SK-N-SH (cell line): Measurements from ENCODE around the gene CDKN2B-AS1. TPM values are rescaled to one million over a fixed set of nuclear protein-coding genes. Genes with fewer than 3 reads are reported as not detected.

Experiments used
- CTCF ChIA-PET: fragments of 300-600, 350-600 bp; formaldehyde crosslinking; extraction: SDS; loops from one replicate; lab custom pipeline; 2021; lab: Yijun Ruan, JAX
- POLR2A ChIA-PET: fragments of 350-600 bp; sonication (Branson Sonifier 250); formaldehyde crosslinking; extraction: SDS; loops from one replicate; lab custom pipeline; 2020; ENCODE audit warnings: antibody characterized with exemption, inconsistent platforms; lab: Yijun Ruan, JAX
- DNase-seq: peaks from one replicate; pipeline ENCODE4 v3.0.0; 2012
- H2AFZ ChIP-seq: fragments of 200-600 bp; sonication (generic); 2 replicates; pipeline ENCODE4 v1.8.1; 2016; ENCODE audit warnings: antibody characterized with exemption, mild to moderate bottlenecking, low read depth
- H3F3A ChIP-seq: fragments of 200-600 bp; sonication (generic); replicated peaks from 2 replicates; pipeline ENCODE3; 2016; ENCODE audit warnings: antibody characterized with exemption, mild to moderate bottlenecking; ENCODE audit not compliant: insufficient read depth
- H3K27ac ChIP-seq, 2 experiments: fragments of 200-500 bp in 1 of 2; fragments of 200-600 bp in 1 of 2; sonication (Bioruptor generic) in 1 of 2; sonication (generic), shearing (Covaris generic) in 1 of 2; 2 replicates each; pipeline versions ENCODE4 v1.5.1 to v1.6.1; 2014 to 2016; ENCODE audit warnings: low read depth in 2 of 2, inconsistent platforms in 1 of 2, low read length in 1 of 2, mild to moderate bottlenecking in 1 of 2, mixed read lengths in 1 of 2
- H3K27me3 ChIP-seq: fragments of 200-600 bp; sonication (generic), shearing (Covaris generic); 2 replicates; pipeline ENCODE4 v1.6.1; 2016; ENCODE audit warnings: mixed run types; ENCODE audit not compliant: insufficient read depth
- H3K36me3 ChIP-seq, 2 experiments: fragments of 200-500 bp in 1 of 2; fragments of 200-600 bp in 1 of 2; sonication (Bioruptor generic) in 1 of 2; sonication (generic) in 1 of 2; replicated peaks in 1 of 2; 2 replicates each; pipeline versions ENCODE3 to v1.5.1; 2014 to 2016; ENCODE audit warnings: low read length in 1 of 2, mild to moderate bottlenecking in 1 of 2; ENCODE audit not compliant: insufficient read depth in 2 of 2, control insufficient read depth in 1 of 2
- H3K4me1 ChIP-seq, 2 experiments: fragments of 200-500 bp in 1 of 2; fragments of 200-600 bp in 1 of 2; sonication (Bioruptor generic) in 1 of 2; sonication (generic), shearing (Covaris generic) in 1 of 2; 2 replicates each; pipeline versions ENCODE4 v1.5.1 to v1.6.1; 2014 to 2016; ENCODE audit warnings: low read depth in 1 of 2, low read length in 1 of 2, mixed run types in 1 of 2; ENCODE audit not compliant: insufficient read depth in 2 of 2, control insufficient read depth in 1 of 2
- H3K4me2 ChIP-seq: fragments of 200-600 bp; sonication (generic), shearing (Covaris generic); 2 replicates; pipeline ENCODE4 v1.6.1; 2017; ENCODE audit warnings: mixed run types
- H3K4me3 ChIP-seq, 2 experiments: fragments of 200-500 bp in 1 of 2; fragments of 200-600 bp in 1 of 2; sonication (Bioruptor generic) in 1 of 2; sonication (generic), shearing (Covaris generic) in 1 of 2; 2 replicates each; pipeline versions ENCODE4 v1.5.1 to v1.8.1; 2014 to 2016; ENCODE audit warnings: low read depth in 2 of 2, inconsistent platforms in 1 of 2, low read length in 1 of 2, mild to moderate bottlenecking in 1 of 2, mixed read lengths in 1 of 2, moderate library complexity in 1 of 2
- H3K79me2 ChIP-seq: fragments of 200-600 bp; sonication (generic); 2 replicates; pipeline ENCODE4 v1.8.1; 2017; ENCODE audit warnings: mild to moderate bottlenecking; ENCODE audit not compliant: insufficient read depth
- H3K9ac ChIP-seq: fragments of 200-600 bp; sonication (generic); 2 replicates; pipeline ENCODE4 v1.6.1; 2017; ENCODE audit warnings: mixed run types
- H3K9me2 ChIP-seq: fragments of 200-600 bp; sonication (generic); 2 replicates; pipeline ENCODE4 v1.6.1; 2017; ENCODE audit warnings: mixed run types
- H3K9me3 ChIP-seq: fragments of 200-600 bp; sonication (generic); 2 replicates; pipeline ENCODE4 v1.6.1; 2017; ENCODE audit warnings: mixed run types, mild to moderate bottlenecking, moderate library complexity
- H4K20me1 ChIP-seq: fragments of 200-600 bp; sonication (generic); 2 replicates; pipeline ENCODE4 v1.6.1; 2017; ENCODE audit warnings: mild to moderate bottlenecking, mixed run types; ENCODE audit not compliant: insufficient read depth
- CHD2 ChIP-seq: fragments of 150-350 bp; IDR thresholded peaks from 2 replicates; pipeline ENCODE4 v1.6.1; 2018; ENCODE audit warnings: low read length; ENCODE audit not compliant: partially characterized antibody
- EP300 ChIP-seq, 2 experiments: IDR thresholded peaks; 2 replicates each; pipeline versions ENCODE4 v1.4.0 to v1.6.1; 2012; ENCODE audit warnings: borderline replicate concordance in 1 of 2, low read depth in 1 of 2, low read length in 1 of 2
- EZH2phosphoT487 ChIP-seq: fragments of 200-600 bp; sonication (generic); IDR thresholded peaks from 2 replicates; pipeline ENCODE4 v1.6.1; 2017; ENCODE audit warnings: low read depth, mixed run types, mild to moderate bottlenecking, antibody characterized with exemption, moderate library complexity, borderline replicate concordance
- FOXM1 ChIP-seq: IDR thresholded peaks from 2 replicates; pipeline ENCODE4 v1.4.0; 2012; ENCODE audit warnings: low read depth, mild to moderate bottlenecking
- GABPA ChIP-seq: IDR thresholded peaks from 2 replicates; pipeline ENCODE4 v1.4.0; 2012; ENCODE audit warnings: low read depth, mild to moderate bottlenecking
- GATA2 ChIP-seq: sonication (generic); formaldehyde crosslinking; IDR thresholded peaks from 2 replicates; pipeline ENCODE4 v1.5.0; 2020; ENCODE audit warnings: mild to moderate bottlenecking, missing genetic modification reagents
- POLR2AphosphoS5 ChIP-seq: IDR thresholded peaks from 2 replicates; pipeline ENCODE4 v1.6.1; 2012; ENCODE audit warnings: low read depth, low read length
- RAD21 ChIP-seq: IDR thresholded peaks from 2 replicates; pipeline ENCODE4 v1.6.1; 2012; ENCODE audit warnings: mild to moderate bottlenecking, low read length
- RXRA ChIP-seq: IDR thresholded peaks from 2 replicates; pipeline ENCODE4 v1.4.0; 2012; ENCODE audit warnings: low read depth, mild to moderate bottlenecking, borderline replicate concordance
- SMC3 ChIP-seq: IDR thresholded peaks from 2 replicates; pipeline ENCODE4 v1.6.1; 2012; ENCODE audit warnings: low read depth, low read length, improper control_type of control experiment
- WGBS: methylation state at CpG from one replicate; pipeline ENCODE4 v1.1.6; 2017; ENCODE audit warnings: low lambda C conversion rate; 5-methylcytosine and 5-hydroxymethylcytosine counted together
- polyA plus RNA-seq, 3 experiments: library from polyadenylated mRNA; depleted of rRNA; stranded (reverse); fragments of >200 nt; gene quantifications; 2 replicates each; pipeline ENCODE4 v1.2.3, GENCODE V29; 2012
- TF ChIP-seq, protein P1 (sequence below): IDR thresholded peaks from 2 replicates; pipeline ENCODE4; 2012
- TF ChIP-seq, protein P2 (sequence below): fragments of 150-350 bp; IDR thresholded peaks from 2 replicates; pipeline ENCODE4 v1.6.1; 2017; ENCODE audit warnings: antibody characterized with exemption, low read length, low read depth, borderline replicate concordance
- TF ChIP-seq, protein P3 (sequence below): fragments of 150-350 bp; IDR thresholded peaks from 2 replicates; pipeline ENCODE4 v1.6.1; 2016; ENCODE audit warnings: mild to moderate bottlenecking, low read depth, low read length
- TF ChIP-seq, protein P4 (sequence below): IDR thresholded peaks from 2 replicates; pipeline ENCODE4 v1.6.1; 2012; ENCODE audit warnings: mild to moderate bottlenecking, low read depth, low read length, moderate library complexity
- TF ChIP-seq, protein P5 (sequence below): IDR thresholded peaks from 2 replicates; pipeline ENCODE4 v1.4.0; 2012; ENCODE audit warnings: low read depth
- TF ChIP-seq, protein P6 (sequence below): IDR thresholded peaks from 2 replicates; pipeline ENCODE4 v1.4.0; 2012; ENCODE audit warnings: low read depth, borderline replicate concordance
- TF ChIP-seq, protein P7 (sequence below): fragments of 200-600 bp; sonication (generic); IDR thresholded peaks from 2 replicates; pipeline ENCODE4 v1.6.1; 2017; ENCODE audit warnings: antibody characterized with exemption, mild to moderate bottlenecking, moderate library complexity

The CDKN2B-AS1 gene
- polyA plus RNA-seq, 1 of the 3 experiments (the other 2 are of a cell fraction), result 0.25 TPM

DNA sequence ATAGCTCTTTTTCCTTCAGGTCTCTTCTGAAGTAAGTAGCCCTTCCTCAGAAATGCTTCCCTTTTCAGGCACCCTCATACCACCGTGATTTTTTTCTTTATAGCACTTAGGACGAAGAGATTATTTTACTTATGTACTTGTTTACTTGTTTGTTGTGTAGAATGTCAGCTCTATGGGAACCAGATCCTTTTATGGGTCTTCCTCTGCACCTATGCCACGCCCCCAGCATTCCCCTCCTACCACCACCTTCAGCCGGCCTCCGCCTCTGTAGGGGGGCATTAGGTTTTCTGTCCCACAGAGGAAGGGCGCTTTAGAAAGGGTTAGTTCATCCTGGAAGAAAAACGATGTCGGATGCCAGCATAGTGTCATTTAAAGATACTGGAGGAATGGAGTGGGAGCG is 1.8 kb downstream of the CDKN2B-AS1 start:
- peaks cover 0 to 6% of the 10 kb centered on the region in 2 experiments; a peak in 2 of 4 replicates for H3K4me1 ChIP-seq
- H3K27ac ChIP-seq, result no peak overlapping the region
- H3K36me3 ChIP-seq, result no peaks in the 10 kb centered on the region
- no peaks in the 10 kb centered on the region for H4K20me1 ChIP-seq
- no peak for DNase-seq
- ChIA-PET CTCF (interaction anchor here (1.6 to 5.9 kb wide), 2 partner anchors 12 to 43 kb away, joined by 3 to 60 read pairs; partner anchors contain the start of gene CDKN2B), POLR2A (no interaction called here)
- no peaks in the 10 kb centered on the region for H3K9me2 ChIP-seq
- H3K9me3 ChIP-seq, result no peaks in the 10 kb centered on the region
- WGBS, result 97% methylated on average over 9 of the region's 9 CpGs
- no peak overlapping the region for H3K4me3 ChIP-seq
- no peak overlapping the region for H3K4me2 ChIP-seq
- H3K27me3 ChIP-seq, result no peaks in the 10 kb centered on the region
- H3K9ac ChIP-seq, result no peak overlapping the region
- peaks cover 10% of the 10 kb centered on the region for H3F3A ChIP-seq
- no peaks in the 10 kb centered on the region; the same call in 1 of the 2 replicates for H3K79me2 ChIP-seq
- no peak overlapping the region for H2AFZ ChIP-seq
- no peak for TF ChIP-seq RXRA
- TF ChIP-seq, protein P1, sequence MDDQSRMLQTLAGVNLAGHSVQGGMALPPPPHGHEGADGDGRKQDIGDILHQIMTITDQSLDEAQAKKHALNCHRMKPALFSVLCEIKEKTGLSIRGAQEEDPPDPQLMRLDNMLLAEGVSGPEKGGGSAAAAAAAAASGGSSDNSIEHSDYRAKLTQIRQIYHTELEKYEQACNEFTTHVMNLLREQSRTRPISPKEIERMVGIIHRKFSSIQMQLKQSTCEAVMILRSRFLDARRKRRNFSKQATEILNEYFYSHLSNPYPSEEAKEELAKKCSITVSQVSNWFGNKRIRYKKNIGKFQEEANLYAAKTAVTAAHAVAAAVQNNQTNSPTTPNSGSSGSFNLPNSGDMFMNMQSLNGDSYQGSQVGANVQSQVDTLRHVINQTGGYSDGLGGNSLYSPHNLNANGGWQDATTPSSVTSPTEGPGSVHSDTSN, result no peak
- TF ChIP-seq, protein P2, sequence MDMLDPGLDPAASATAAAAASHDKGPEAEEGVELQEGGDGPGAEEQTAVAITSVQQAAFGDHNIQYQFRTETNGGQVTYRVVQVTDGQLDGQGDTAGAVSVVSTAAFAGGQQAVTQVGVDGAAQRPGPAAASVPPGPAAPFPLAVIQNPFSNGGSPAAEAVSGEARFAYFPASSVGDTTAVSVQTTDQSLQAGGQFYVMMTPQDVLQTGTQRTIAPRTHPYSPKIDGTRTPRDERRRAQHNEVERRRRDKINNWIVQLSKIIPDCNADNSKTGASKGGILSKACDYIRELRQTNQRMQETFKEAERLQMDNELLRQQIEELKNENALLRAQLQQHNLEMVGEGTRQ, result no peak
- TF ChIP-seq, protein P3, sequence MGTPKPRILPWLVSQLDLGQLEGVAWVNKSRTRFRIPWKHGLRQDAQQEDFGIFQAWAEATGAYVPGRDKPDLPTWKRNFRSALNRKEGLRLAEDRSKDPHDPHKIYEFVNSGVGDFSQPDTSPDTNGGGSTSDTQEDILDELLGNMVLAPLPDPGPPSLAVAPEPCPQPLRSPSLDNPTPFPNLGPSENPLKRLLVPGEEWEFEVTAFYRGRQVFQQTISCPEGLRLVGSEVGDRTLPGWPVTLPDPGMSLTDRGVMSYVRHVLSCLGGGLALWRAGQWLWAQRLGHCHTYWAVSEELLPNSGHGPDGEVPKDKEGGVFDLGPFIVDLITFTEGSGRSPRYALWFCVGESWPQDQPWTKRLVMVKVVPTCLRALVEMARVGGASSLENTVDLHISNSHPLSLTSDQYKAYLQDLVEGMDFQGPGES, result no peak
- no peak for TF ChIP-seq GABPA
- TF ChIP-seq CHD2, result no peak
- TF ChIP-seq EZH2phosphoT487, result no peak

DNA sequence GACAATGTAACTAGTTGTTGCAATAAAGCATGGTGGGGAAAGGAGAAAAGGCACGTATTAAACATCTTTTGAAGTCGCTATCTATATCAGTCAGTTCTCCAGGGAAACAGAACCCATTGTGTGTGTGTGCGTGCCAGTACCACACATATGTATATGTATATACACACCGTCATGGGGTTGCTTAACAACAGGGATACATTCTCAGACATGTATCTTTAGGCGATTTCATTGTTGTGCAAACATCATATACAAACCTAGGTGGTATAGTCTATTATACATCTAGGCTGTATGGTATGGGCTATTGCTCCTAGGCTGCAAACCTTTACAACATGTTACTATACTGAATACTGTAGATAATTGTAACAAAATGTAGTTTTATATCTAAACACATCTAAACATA is 2.3 kb downstream of the CDKN2B-AS1 start:
- 95% methylated on average over 5 of the region's 5 CpGs for WGBS
- Histone ChIP-seq H2AFZ (no peak overlapping the region), H3K9me2 (no peaks in the 10 kb centered on the region), H3F3A (peaks cover 11% of the 10 kb centered on the region), H3K79me2 (no peaks in the 10 kb centered on the region; the same call in 1 of the 2 replicates), H3K9ac (no peak overlapping the region), H3K36me3 (no peaks in the 10 kb centered on the region), H3K27ac (no peak overlapping the region), H3K4me2 (no peak overlapping the region), H3K4me1 (peaks cover 0 to 6% of the 10 kb centered on the region in 2 experiments; a peak in 2 of 4 replicates), H4K20me1 (no peaks in the 10 kb centered on the region), H3K27me3 (no peaks in the 10 kb centered on the region), H3K4me3 (no peak overlapping the region), H3K9me3 (no peaks in the 10 kb centered on the region)
- ChIA-PET CTCF (interaction anchor here (1.6 to 5.9 kb wide), 2 partner anchors 12 to 43 kb away, joined by 3 to 60 read pairs; partner anchors contain the start of gene CDKN2B), POLR2A (no interaction called here)
- DNase-seq, result no peak
- TF ChIP-seq CHD2, result no peak
- TF ChIP-seq, protein P4, sequence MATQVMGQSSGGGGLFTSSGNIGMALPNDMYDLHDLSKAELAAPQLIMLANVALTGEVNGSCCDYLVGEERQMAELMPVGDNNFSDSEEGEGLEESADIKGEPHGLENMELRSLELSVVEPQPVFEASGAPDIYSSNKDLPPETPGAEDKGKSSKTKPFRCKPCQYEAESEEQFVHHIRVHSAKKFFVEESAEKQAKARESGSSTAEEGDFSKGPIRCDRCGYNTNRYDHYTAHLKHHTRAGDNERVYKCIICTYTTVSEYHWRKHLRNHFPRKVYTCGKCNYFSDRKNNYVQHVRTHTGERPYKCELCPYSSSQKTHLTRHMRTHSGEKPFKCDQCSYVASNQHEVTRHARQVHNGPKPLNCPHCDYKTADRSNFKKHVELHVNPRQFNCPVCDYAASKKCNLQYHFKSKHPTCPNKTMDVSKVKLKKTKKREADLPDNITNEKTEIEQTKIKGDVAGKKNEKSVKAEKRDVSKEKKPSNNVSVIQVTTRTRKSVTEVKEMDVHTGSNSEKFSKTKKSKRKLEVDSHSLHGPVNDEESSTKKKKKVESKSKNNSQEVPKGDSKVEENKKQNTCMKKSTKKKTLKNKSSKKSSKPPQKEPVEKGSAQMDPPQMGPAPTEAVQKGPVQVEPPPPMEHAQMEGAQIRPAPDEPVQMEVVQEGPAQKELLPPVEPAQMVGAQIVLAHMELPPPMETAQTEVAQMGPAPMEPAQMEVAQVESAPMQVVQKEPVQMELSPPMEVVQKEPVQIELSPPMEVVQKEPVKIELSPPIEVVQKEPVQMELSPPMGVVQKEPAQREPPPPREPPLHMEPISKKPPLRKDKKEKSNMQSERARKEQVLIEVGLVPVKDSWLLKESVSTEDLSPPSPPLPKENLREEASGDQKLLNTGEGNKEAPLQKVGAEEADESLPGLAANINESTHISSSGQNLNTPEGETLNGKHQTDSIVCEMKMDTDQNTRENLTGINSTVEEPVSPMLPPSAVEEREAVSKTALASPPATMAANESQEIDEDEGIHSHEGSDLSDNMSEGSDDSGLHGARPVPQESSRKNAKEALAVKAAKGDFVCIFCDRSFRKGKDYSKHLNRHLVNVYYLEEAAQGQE, result no peak
- TF ChIP-seq, protein P5, sequence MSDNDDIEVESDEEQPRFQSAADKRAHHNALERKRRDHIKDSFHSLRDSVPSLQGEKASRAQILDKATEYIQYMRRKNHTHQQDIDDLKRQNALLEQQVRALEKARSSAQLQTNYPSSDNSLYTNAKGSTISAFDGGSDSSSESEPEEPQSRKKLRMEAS, result no peak
- TF ChIP-seq SMC3, result no peak
- TF ChIP-seq EZH2phosphoT487, result no peak
- TF ChIP-seq, protein P6, sequence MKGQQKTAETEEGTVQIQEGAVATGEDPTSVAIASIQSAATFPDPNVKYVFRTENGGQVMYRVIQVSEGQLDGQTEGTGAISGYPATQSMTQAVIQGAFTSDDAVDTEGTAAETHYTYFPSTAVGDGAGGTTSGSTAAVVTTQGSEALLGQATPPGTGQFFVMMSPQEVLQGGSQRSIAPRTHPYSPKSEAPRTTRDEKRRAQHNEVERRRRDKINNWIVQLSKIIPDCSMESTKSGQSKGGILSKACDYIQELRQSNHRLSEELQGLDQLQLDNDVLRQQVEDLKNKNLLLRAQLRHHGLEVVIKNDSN, result no peak
- TF ChIP-seq FOXM1, result no peak
- TF ChIP-seq RAD21, result no peak
- TF ChIP-seq, protein P7, sequence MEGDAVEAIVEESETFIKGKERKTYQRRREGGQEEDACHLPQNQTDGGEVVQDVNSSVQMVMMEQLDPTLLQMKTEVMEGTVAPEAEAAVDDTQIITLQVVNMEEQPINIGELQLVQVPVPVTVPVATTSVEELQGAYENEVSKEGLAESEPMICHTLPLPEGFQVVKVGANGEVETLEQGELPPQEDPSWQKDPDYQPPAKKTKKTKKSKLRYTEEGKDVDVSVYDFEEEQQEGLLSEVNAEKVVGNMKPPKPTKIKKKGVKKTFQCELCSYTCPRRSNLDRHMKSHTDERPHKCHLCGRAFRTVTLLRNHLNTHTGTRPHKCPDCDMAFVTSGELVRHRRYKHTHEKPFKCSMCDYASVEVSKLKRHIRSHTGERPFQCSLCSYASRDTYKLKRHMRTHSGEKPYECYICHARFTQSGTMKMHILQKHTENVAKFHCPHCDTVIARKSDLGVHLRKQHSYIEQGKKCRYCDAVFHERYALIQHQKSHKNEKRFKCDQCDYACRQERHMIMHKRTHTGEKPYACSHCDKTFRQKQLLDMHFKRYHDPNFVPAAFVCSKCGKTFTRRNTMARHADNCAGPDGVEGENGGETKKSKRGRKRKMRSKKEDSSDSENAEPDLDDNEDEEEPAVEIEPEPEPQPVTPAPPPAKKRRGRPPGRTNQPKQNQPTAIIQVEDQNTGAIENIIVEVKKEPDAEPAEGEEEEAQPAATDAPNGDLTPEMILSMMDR, result no peak
- TF ChIP-seq POLR2AphosphoS5, result no peak
- no peak for TF ChIP-seq EP300 (IDR thresholded peaks at IDR 0.05; ENCODE audit: borderline replicate concordance in 1 of 2, low read depth in 1 of 2, low read length in 1 of 2)
- TF ChIP-seq GATA2 (CRISPR knock-in tag), result no peak
